CD4-positive, alpha-beta T cell treated with Interleukin-1 beta for 1 hour (primary cell): ENCODE measurements around the gene COPS3.
"Not testable (repeated sequence)": the region's sequence is repeated elsewhere in the genome, so short reads cannot be mapped to it uniquely, and the experiment has no call there.

Source experiments
- DNase-seq, 2 donors: peaks; one replicate each; pipeline ENCODE4 v3.0.0-alpha.2; 2020 to 2022

COPS3 gene

GRCh38 chr17:17301659-17302058 lies 20.6 kb upstream of the COPS3 start:
- DNase-seq = not testable (repeated sequence)

GRCh38 chr17:17300624-17301568 lies 19.9 kb upstream of the COPS3 start:
- peak; percentile 50 for DNase-seq

GRCh38 chr17:17298108-17298507 lies 17.1 kb upstream of the COPS3 start:
- no peak for DNase-seq

GRCh38 chr17:17297217-17297616 lies 16.2 kb upstream of the COPS3 start:
- no peak for DNase-seq

GRCh38 chr17:17295141-17295540 lies 14.1 kb upstream of the COPS3 start:
- no peak for DNase-seq

- no peak for DNase-seq
Measured at GRCh38 chr17:17289701-17290100, 8.7 kb upstream of the COPS3 start.

- no peak for DNase-seq
Measured at GRCh38 chr17:17289086-17289485, 8.0 kb upstream of the COPS3 start.

GRCh38 chr17:17285951-17286350 lies 4.9 kb upstream of the COPS3 start:
- no peak for DNase-seq

GRCh38 chr17:17279316-17279715 lies 1.7 kb downstream of the COPS3 start:
- no peak for DNase-seq

- DNase-seq = not testable (repeated sequence)
Measured at GRCh38 chr17:17277431-17277830, 3.6 kb downstream of the COPS3 start.

- DNase-seq = no peak
Measured at GRCh38 chr17:17275971-17276370, 5.1 kb downstream of the COPS3 start.

GRCh38 chr17:17269926-17270773 lies 10.9 kb downstream of the COPS3 start:
- peak; percentile 8 to 17 for DNase-seq

GRCh38 chr17:17264430-17264829 lies 16.6 kb downstream of the COPS3 start:
- no peak for DNase-seq

- DNase-seq = no peak
Measured at GRCh38 chr17:17258998-17259397, 22.0 kb downstream of the COPS3 start.

GRCh38 chr17:17258011-17258410 lies 23.0 kb downstream of the COPS3 start:
- DNase-seq = no peak

- DNase-seq = no peak
Measured at GRCh38 chr17:17256316-17256715, 24.7 kb downstream of the COPS3 start.

- DNase-seq = not testable (repeated sequence)
Measured at GRCh38 chr17:17255689-17256088, 25.4 kb downstream of the COPS3 start.

- DNase-seq = no peak
Measured at GRCh38 chr17:17254036-17254435, 27.0 kb downstream of the COPS3 start.

GRCh38 chr17:17253406-17253805 lies 27.6 kb downstream of the COPS3 start:
- no peak for DNase-seq

- no peak for DNase-seq
Measured at GRCh38 chr17:17252149-17252661, 28.8 kb downstream of the COPS3 start.

- no peak for DNase-seq
Measured at GRCh38 chr17:17246879-17247278, 34.2 kb downstream of the COPS3 start.

- DNase-seq = no peak
Measured at GRCh38 chr17:17243163-17243562, 37.9 kb downstream of the COPS3 start.

GRCh38 chr17:17242246-17242645 lies 38.8 kb downstream of the COPS3 start:
- no peak for DNase-seq

GRCh38 chr17:17241656-17242055 lies 39.4 kb downstream of the COPS3 start:
- DNase-seq = no peak
